Vagina (tissue), 2 donors: Measurements from ENCODE around the gene MOV10L1. TPM values are rescaled to one million over a fixed set of nuclear protein-coding genes. Genes with fewer than 3 reads are reported as not detected.

Source experiments
- DNase-seq, 2 donors: peaks; one replicate each; pipeline ENCODE4 v3.0.0-alpha.2; 2017; ENCODE audit errors: extremely low spot score in 2 of 2
- H3K27ac ChIP-seq: fragments of 200-600 bp; sonication (generic); one replicate; pipeline ENCODE4 v1.5.1; 2019
- H3K27me3 ChIP-seq: fragments of 200-600 bp; sonication (generic); one replicate; pipeline ENCODE4 v1.5.1; 2019
- H3K36me3 ChIP-seq, 2 donors: fragments of 200-600 bp; sonication (generic); one replicate each; pipeline ENCODE4 v1.5.1; 2017 to 2019
- H3K4me1 ChIP-seq: fragments of 200-600 bp; sonication (generic); one replicate; pipeline ENCODE4 v1.5.1; 2019
- H3K4me3 ChIP-seq, 2 donors: fragments of 200-600 bp; sonication (generic); 1 replicate in 1 of 2; 2 replicates in 1 of 2; pipeline ENCODE4 v1.5.1; 2016 to 2019
- H3K9me3 ChIP-seq: fragments of 200-600 bp; sonication (generic); one replicate; pipeline ENCODE4 v1.5.1; 2019
- CTCF ChIP-seq, 3 experiments: fragments of 450-650 bp in 2 of 3; fragments of 200-600 bp in 1 of 3; sonication (generic) in 1 of 3; IDR thresholded peaks; one replicate each; pipeline ENCODE4 v1.5.1; 2017 to 2019; ENCODE audit warnings: antibody characterized with exemption in 3 of 3, mild to moderate bottlenecking in 2 of 3, moderate library complexity in 2 of 3
- POLR2A ChIP-seq, 2 donors: fragments of 450-650 bp; IDR thresholded peaks; one replicate each; pipeline ENCODE4 v1.6.1; 2017; ENCODE audit warnings: antibody characterized with exemption in 2 of 2, mild to moderate bottlenecking in 2 of 2, moderate library complexity in 2 of 2
- POLR2AphosphoS5 ChIP-seq, 2 donors: sonication (generic); formaldehyde crosslinking; IDR thresholded peaks; one replicate each; pipeline ENCODE4 v1.9.0; 2017; ENCODE audit warnings: antibody characterized with exemption in 2 of 2, mild to moderate bottlenecking in 2 of 2, low read depth in 1 of 2; ENCODE audit not compliant: insufficient read depth in 1 of 2
- intact Hi-C: fragments of 100-400 bp; cut with DNase I; formaldehyde crosslinking; loops from one replicate; pipeline ENCODE4 v1.15.1; 2023
- total RNA-seq: library from RNA; depleted of rRNA; stranded (reverse); fragments of >200 nt; gene quantifications from one replicate; pipeline ENCODE4 v1.2.3, GENCODE V29; 2016

The MOV10L1 gene
- total RNA-seq, 1 donor from 2014 or later, result 0.98 TPM

GRCh38 chr22:50118557-50119168, 28.9 kb downstream of the MOV10L1 start:
- intact Hi-C loops, result no loop called here

GRCh38 chr22:50119169-50119767, 29.5 kb downstream of the MOV10L1 start:
- TF ChIP-seq POLR2AphosphoS5 (IDR thresholded peaks at IDR 0.05; ENCODE audit: insufficient read depth in 1 of 2, low read depth in 1 of 2), result no peak
- no peaks in the 10 kb centered on the region for H3K27me3 ChIP-seq
- intact Hi-C loops, result no loop called here
- peak overlapping the region; percentile 48 for H3K27ac ChIP-seq
- H3K4me3 ChIP-seq, result no peak overlapping the region
- peaks cover 12% of the 10 kb centered on the region for H3K4me1 ChIP-seq
- no peak for DNase-seq
- H3K36me3 ChIP-seq, result no peaks in the 10 kb centered on the region
- peaks cover 9% of the 10 kb centered on the region for H3K9me3 ChIP-seq

More at GRCh38 chr22:50118557-50119168, 28.9 kb downstream of the MOV10L1 start:
- H3K4me3 ChIP-seq, result no peak overlapping the region
- H3K36me3 ChIP-seq, result no peaks in the 10 kb centered on the region
- H3K27me3 ChIP-seq, result no peaks in the 10 kb centered on the region
- H3K4me1 ChIP-seq, result peaks cover 12% of the 10 kb centered on the region
- TF ChIP-seq POLR2AphosphoS5 (IDR thresholded peaks at IDR 0.05; ENCODE audit: insufficient read depth in 1 of 2, low read depth in 1 of 2), result no peak
- no peak for TF ChIP-seq POLR2A (IDR thresholded peaks at IDR 0.05)
- TF ChIP-seq CTCF (IDR thresholded peaks at IDR 0.05), result no peak
- peak overlapping the region; percentile 48 for H3K27ac ChIP-seq
- no peak for DNase-seq
- H3K9me3 ChIP-seq, result peaks cover 9% of the 10 kb centered on the region

- Histone ChIP-seq H3K4me1 (peaks cover 8% of the 10 kb centered on the region), H3K9me3 (peaks cover 9% of the 10 kb centered on the region), H3K36me3 (no peaks in the 10 kb centered on the region), H3K27ac (no peak overlapping the region), H3K27me3 (no peaks in the 10 kb centered on the region), H3K4me3 (no peak overlapping the region)
- intact Hi-C loops, result no loop called here
- TF ChIP-seq CTCF (IDR thresholded peaks at IDR 0.05) (no peak), POLR2A (IDR thresholded peaks at IDR 0.05) (no peak), POLR2AphosphoS5 (IDR thresholded peaks at IDR 0.05; ENCODE audit: insufficient read depth in 1 of 2, low read depth in 1 of 2) (no peak)
- DNase-seq, result no peak
These were observed 30.0 kb downstream of the MOV10L1 start for GRCh38 chr22:50119768-50120251.

GRCh38 chr22:50121202-50121740, 31.5 kb downstream of the MOV10L1 start:
- no peaks in the 10 kb centered on the region for H3K27me3 ChIP-seq
- DNase-seq, result no peak
- peaks cover 8% of the 10 kb centered on the region for H3K4me1 ChIP-seq
- TF ChIP-seq POLR2AphosphoS5 (IDR thresholded peaks at IDR 0.05; ENCODE audit: insufficient read depth in 1 of 2, low read depth in 1 of 2), result no peak
- TF ChIP-seq POLR2A (IDR thresholded peaks at IDR 0.05), result no peak
- TF ChIP-seq CTCF (IDR thresholded peaks at IDR 0.05), result no peak
- no peaks in the 10 kb centered on the region for H3K36me3 ChIP-seq
- H3K27ac ChIP-seq, result no peak overlapping the region
- intact Hi-C loops, result no loop called here
- peaks cover 9% of the 10 kb centered on the region for H3K9me3 ChIP-seq
- no peak overlapping the region for H3K4me3 ChIP-seq

- TF ChIP-seq POLR2A (IDR thresholded peaks at IDR 0.05), result no peak
- TF ChIP-seq POLR2AphosphoS5 (IDR thresholded peaks at IDR 0.05; ENCODE audit: insufficient read depth in 1 of 2, low read depth in 1 of 2), result no peak
- no peak for TF ChIP-seq CTCF (IDR thresholded peaks at IDR 0.05)
- no peak for DNase-seq
- Histone ChIP-seq H3K27ac (no peak overlapping the region), H3K27me3 (no peaks in the 10 kb centered on the region), H3K4me3 (no peak overlapping the region), H3K36me3 (no peaks in the 10 kb centered on the region), H3K9me3 (peaks cover 9% of the 10 kb centered on the region), H3K4me1 (peaks cover 8% of the 10 kb centered on the region)
- intact Hi-C loops, result no loop called here
These were observed 33.3 kb downstream of the MOV10L1 start for GRCh38 chr22:50123119-50123518.
